Stimulated activated CD8-positive, alpha-beta memory T cell treated with anti-CD3 and anti-CD28 coated beads, Interleukin-4, amount 100 ng/mL, for 1 hour (primary cell): Measurements from ENCODE around the gene PRKCB.

Experiments
- DNase-seq, 2 donors: peaks; one replicate each; pipeline ENCODE4 v3.0.0-alpha.2; 2020; ENCODE audit warnings: low read depth in 2 of 2, low spot score in 1 of 2

The PRKCB gene

GRCh38 chr16:23835390-23836077 is at the start of gene PRKCB:
Gene PRKCB (plus strand): TSS chr16:23835983.
- peak; percentile 76 to 77 for DNase-seq

DNA sequence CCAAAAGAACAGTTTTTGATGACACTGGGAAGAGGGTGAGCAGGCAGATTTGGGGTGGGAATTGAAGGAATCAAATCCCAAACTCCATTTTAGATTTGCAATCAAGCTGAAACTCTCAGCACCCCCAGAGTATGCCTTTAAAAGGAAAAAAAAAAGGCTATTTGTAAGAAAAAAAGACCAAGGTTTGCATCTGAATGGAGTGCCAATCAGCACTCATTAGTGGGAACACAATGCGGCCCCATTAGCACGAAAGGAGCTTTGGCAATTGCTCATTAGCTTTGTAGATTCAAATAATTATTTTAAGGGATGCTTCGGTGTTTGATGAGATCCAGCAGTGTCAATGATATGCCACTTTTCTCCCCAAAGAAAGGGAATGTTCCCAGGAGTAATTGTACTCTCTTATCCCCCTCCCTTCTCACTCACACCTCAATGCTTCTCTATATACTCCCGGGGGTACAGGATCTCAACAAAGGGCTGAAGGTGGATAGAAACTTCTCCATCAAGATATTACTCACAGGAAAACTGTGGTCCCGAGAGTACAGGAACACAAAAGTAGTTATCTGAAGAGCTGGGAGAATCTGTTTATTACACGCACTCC is 48.7 kb upstream of the PRKCB start:
- DNase-seq: no peak

DNA sequence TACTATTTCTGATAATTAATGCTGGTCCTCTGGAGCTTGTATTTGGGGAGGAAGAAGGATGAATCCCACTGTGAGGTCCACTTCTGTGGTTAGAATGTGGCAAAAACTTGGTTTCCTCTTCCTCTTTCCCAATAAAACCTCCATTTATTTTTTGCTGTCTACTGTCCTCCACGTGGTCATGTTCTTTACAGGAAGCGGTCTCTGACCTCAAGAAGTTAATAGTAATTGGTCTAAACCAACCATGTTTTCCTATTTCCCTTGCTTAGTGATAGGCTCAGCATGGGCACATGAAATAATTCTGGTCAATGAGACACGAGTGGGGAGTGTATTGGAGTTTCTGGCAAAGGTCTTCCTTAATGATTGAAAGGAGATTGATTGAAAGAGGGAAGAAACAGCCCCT is 47.1 kb upstream of the PRKCB start:
- DNase-seq: no peak

DNA sequence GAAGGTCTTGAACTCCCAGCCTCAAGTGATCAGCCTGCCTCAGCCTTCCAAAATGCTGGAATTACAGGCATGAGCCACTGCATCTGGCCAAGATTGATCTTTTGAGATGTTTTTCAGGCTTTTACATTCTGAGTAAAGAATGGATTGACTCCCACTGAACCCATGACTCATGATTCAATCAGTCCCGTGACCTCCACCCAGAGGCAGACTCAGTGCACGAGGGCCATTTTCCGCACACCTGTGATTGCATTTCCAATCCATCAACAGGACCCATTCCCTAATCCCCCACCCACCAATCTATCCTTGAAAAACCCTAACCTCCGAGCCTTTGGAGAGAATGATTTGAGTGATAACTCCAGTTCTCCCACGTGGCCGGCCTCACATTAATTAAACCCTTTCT is 40.4 kb upstream of the PRKCB start:
- DNase-seq: no peak

GRCh38 chr16:23796941-23797340 is 38.8 kb upstream of the PRKCB start:
- DNase-seq: no peak

DNA sequence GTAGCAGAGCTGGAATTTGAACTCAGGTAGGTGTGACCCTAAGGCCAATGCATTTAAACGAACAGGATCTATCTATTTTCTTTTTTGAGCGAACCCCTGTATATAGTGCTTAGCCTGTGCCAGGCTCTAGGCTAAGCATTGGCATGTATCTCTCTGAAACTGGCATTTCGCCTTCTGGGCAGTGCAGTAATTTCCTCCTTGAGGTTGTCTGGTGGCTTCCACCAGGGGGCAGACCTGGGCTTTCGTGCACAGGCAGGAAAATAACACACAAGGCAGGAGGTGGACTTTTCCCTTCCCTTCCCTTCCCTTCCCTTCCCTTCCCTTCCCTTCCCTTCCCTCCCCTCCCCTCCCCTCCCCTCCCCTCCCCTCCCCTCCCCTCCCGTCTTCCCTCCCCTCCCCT is 34.4 kb upstream of the PRKCB start:
- DNase-seq: peak; percentile 57 to 61

DNA sequence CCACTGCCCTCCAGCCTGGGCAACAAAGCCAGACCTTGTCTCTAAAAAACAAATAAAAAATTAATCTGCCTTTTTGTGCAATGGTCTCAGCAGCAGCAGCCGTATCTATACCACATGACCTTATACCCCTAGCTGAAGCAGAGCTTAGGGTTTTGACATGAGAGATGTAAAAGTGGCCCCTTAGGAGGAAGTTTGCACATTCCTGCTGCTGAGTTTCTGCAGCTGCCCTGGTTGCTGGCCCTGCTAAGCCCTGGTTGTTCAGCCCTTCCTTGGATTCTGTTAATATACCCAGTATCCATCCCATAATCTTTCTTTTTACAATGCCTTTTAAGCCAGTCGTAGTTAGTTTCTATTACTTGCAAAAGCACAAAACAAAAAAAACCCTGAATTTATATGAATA is 33.0 kb upstream of the PRKCB start:
- DNase-seq: no peak

- peak; percentile 14 to 42 for DNase-seq
These were observed 32.1 kb upstream of the PRKCB start for GRCh38 chr16:23803591-23804123.

- DNase-seq: no peak
These were observed 28.8 kb upstream of the PRKCB start for GRCh38 chr16:23807028-23807427.

DNA sequence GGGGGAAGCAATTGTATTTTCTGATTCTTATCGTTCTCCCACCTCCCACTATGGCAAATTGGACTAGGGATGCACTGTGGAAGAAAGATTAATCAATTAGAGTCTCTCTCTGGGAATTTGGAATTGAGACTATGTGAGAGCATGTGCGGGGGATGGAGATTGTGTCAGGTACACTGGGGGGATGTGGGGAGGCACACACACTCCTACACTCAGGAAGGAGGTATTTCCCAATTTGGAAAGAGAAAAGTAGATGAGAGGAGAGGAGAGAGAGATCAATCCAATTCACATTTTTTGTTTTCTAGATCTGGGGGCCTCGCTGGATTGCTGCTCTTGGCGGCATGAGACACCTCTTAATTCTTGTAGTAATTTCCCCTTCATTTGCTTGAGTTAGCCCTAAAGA is 14.3 kb upstream of the PRKCB start:
- no peak for DNase-seq

DNA sequence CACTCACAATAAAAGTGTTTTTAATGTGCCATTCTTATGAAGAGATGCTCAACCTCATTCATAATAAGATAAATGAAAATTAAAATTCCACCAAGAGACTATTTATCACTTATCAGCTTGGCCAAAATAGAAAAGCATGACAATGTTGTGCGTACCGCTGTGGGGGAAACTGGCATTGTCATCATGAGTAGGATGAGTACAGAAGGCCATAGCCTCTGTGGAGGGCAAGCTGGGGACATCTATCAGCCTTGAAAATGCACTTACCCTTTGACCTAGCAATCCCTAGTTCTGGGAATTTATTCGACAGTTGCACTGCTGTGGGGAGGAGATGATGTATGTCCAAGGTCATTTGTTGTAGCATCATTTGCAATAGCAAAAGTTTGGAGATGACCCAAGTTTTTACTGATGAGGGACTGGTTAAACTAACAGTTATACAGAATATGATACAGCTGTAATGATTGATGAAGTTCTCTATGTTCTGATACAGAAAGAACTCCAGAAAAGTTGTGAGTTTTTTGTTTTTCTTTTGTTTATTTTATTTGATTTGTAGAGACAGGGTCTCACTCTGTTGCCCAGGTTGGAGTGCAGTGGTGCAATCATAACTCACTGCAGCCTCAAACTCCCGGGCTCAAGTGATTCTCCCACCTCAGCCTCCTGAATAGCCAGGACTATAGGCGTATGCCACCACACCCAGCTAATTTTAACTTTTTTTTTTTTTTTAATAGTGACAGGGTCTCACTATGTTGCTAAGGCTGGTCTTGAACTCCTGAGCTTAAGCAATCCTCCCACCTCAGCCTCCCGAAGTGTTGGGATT is 13.7 kb upstream of the PRKCB start:
- DNase-seq: no peak

DNA sequence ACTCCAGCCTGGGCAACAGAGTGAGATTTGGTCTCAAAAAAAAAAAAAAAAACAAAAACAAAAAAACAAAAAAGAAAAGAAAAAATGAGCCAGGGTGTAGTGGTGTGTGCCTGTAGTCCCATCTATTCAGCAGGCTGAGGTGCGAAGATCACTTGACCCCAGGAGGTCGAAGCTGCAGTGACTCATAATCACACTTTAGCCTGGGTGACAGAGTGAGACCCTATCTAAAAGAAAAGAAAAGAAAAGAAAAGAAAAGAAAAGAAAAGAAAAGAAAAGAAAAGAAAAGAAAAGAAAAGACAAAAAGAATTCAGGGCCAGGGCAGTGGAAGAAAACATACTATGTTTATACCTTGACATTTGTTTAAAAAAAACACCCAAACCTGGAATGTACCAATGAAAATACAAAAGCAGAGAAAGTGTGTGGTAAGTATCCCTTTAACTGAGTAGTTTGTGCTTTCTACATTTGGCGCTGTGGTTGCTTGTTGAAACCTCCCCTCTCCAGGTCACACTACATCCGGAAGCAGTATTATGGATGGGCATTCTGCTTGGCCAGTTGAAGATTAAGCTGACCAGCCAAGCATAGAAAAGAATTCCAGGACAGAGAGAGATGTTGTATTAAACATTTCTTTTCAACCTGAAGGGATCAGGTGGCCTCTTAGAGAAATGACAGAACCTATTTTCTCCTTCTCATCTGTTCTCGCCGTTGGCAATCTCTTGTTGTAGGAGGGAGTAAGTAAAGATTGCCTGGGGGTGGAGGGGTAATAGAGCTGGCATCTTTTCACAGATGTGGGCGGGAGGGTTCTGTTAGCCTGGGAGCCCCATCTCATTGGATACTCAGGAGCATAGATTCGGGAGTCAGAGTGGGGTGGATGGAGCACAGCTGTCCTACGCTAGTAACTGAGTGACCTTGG is 12.1 kb upstream of the PRKCB start:
- DNase-seq: no peak

GRCh38 chr16:23824909-23825308 is 10.9 kb upstream of the PRKCB start:
- no peak for DNase-seq

GRCh38 chr16:23826528-23827045 is 9.2 kb upstream of the PRKCB start:
- DNase-seq: no peak

DNA sequence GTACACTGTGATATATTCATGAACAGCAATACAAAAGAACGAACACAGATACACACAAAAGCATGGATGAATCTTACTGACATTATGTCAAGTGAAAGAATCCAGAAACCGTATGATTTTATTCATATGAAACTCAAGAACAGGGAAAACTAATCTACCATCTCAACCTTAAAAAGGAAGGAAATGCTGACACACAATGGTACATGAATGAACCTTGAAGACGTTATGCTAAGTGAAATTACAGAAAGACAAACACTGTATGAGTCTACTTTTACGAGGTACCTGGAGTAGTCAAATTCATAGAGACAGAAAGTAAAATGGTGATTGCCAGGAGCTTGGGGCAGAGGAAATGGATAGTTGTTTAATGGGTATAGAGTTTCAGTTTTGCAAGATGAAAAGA is 8.7 kb upstream of the PRKCB start:
- DNase-seq: no peak

DNA sequence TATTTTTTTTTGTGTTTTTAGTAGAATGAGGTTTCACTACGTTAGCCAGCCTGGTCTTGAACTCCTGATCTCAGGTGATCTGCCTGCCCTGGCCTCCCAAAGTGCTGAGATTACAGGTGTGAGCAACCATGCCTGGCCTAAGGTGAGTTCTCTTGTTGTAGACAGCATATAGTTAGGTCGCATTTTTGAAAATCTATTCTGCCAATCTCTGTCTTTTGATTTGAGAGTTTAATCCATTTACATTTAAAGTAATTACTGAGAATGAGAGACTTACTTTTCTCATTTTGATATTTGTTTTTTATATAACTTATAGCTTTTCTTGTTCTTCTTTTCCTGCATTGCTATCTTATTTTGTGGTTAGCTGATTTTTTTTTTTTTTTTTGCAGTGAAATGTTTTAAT is 6.3 kb upstream of the PRKCB start:
- no peak for DNase-seq

GRCh38 chr16:23830276-23830675 is 5.5 kb upstream of the PRKCB start:
- no peak for DNase-seq

DNA sequence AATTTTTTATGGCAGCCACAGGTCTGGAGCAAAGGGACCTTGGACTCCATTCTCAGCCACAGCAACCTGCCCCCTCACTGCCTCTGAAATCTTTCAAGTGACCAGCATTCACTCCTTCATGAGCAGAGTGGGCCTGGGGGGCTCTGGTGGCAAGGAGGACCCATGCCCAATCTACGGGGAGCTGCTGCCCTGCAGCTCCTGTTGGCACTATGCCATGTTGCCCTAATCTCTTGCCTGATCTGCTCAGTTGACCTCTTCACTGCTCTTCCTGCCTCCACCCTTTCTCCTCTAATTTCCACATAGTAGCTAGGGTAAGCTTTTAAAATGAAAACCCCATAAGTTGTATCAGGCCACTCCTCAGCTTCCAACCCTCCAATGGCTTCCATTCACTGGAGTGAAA is 2.9 kb upstream of the PRKCB start:
- no peak for DNase-seq

DNA sequence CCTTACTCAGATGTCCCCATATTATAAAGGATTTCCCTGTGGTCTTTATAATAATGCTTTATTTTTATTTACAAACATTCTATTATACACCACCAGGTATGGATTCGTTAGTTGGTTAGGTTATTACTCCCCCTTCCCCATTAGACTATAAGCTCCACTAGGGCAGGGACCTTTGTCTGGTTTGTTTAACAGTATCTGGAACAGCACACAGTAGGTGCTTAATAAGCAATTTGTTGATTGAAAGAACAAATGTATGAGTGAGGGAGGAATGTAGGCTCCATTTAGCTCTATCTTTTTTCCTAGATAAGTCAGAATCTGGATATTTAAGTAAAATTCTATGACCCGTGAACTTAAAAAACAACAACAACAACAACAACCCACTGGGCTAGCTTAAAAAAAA is 2.3 kb upstream of the PRKCB start:
- DNase-seq: no peak

DNA sequence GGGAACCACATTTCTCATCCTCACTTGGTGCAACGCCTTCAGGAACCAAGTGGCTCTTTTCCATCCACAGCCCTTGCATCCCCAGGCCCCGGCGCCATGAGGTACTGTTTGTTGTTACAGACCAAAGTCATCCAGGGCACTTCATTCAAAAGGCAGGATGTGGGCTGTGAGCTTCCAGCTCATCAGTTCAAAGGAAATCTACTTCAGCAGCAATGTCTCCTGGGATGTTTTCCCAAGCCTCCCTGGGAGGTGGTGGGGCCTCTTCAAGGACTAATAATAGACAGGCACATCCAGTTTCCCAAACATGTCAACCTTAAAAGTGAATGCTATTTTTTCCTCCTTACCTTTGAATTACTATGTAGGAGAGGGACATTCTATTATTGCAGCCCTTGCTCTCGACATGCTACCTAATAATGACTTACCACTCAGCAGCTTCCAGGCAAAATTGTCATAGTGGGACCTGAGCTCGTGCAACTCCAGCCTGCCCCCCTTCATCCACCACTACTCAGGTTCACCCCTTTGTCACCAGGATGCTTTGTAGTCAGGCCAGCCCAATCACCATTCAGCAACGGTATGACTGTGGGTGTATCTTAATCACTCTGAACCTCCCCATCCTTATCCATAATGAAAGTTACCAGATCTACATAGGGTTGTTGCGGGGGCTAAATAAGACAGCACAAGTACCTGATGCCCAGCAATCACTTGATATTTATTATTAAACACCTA is 1.7 kb upstream of the PRKCB start:
- DNase-seq: no peak
